Head of caudate nucleus (tissue), 42 donors: ENCODE measurements around the gene CEP131.
A peak's percentile ranks its signal among the peaks of the same experiment; 100 is the strongest.

Source experiments
- DNase-seq, 42 donors: peaks; one replicate each; pipeline versions ENCODE4 v3.0.0 to v3.0.0-alpha.2; 2020 to 2021; ENCODE audit warnings: mixed read lengths in 7 of 42
- intact Hi-C: fragments of 100-400 bp; cut with DNase I; formaldehyde crosslinking; loops from one replicate; pipeline ENCODE4 v1.15.0; 2022

The CEP131 gene

DNA sequence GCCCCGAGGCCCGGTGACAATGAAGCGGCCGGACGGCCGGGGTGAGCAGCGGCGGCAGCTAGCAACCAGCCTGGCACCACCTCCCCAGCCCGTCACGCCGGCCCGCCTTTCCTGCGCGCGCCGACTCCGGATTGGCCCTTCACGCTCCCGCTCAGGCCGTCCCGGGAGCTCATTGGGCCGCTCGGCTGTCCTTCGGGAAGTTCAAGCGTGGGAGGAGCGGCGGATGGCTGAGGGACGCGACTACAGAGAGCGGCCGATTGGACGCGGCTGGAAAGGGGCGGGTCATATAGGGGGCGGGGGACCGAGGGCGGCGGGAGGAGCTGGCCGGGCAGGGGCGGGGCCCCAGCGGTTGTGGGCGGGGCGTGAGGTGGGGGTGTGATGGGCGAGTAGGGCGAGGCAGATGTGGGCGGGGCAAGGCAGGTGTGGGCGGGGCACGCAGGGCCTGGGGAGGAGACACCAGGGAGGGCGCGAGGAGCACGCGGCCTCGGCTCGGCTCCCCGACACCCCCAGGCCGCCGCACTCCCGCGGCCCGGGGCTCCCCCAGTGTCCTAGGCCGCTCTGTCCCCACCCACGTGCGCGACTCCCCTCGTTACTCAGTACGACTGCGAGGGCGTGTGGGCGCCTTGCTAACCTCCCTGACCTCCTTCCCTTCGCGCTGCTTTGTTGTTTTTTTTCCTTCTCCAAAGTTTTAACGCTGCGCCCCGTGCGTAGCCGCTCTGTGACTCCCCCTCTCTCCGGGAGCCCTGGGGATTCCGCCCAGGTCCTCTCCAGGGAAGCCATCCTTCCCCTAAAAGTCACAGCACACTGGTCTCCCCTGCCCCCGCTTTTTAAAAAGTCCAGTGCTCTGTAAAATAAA, at the start of gene CEP131:
Gene CEP131 (minus strand): TSS at position 60 of the 856 bp plus-strand sequence. CDS start 2,909 bp downstream, outside the sequence.
- peak; percentile 95 to 100 (median 99) for DNase-seq
- intact Hi-C loops: loop anchor here (10.0 kb wide), 1 partner anchor 188 kb away; the partner anchor contains the start of gene BAIAP2

DNA sequence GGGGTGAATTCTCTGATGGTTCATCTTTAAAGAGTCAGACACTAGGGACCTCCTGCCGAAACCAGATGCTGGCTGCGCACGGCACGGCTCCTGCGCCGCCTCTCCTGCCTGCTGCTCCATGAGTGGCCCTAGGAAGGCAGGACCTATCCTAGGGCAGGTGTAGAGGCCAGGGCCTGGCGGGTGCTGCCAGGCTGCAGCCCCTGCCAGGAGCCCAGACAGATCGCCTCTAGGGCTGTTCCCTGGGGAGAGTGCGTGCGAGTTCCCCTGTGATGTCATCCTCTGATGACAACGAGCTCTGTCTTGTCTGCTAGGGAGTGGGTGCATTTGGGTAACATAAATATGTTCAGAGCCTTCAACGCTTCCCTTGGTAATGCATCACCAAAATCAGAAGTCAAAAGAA, 48.5 kb upstream of the CEP131 start:
- intact Hi-C loops: no loop called here
- DNase-seq: no peak

DNA sequence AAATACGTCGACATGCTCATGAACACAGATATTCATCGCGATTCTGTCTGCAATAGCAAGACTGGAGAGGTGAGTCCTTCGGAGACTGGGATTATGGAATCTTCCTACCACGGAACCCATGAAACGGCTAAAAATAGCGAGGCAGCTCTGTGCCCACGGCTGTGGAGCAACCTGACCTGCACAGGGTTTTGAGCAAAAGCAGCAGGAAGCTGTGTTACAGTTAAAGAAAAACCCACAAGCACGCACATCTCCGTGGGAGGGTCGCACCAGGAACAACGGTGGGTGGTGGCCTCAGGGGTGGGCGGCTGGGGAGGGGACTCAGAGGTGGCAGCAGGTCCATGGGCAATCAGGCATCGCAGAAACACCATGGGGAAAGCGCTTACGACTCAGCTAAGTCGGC, 47.5 kb upstream of the CEP131 start:
- DNase-seq: peak in 32 of 42 donors; percentile 21 to 80 (median 50)
- intact Hi-C loops: no loop called here

DNA sequence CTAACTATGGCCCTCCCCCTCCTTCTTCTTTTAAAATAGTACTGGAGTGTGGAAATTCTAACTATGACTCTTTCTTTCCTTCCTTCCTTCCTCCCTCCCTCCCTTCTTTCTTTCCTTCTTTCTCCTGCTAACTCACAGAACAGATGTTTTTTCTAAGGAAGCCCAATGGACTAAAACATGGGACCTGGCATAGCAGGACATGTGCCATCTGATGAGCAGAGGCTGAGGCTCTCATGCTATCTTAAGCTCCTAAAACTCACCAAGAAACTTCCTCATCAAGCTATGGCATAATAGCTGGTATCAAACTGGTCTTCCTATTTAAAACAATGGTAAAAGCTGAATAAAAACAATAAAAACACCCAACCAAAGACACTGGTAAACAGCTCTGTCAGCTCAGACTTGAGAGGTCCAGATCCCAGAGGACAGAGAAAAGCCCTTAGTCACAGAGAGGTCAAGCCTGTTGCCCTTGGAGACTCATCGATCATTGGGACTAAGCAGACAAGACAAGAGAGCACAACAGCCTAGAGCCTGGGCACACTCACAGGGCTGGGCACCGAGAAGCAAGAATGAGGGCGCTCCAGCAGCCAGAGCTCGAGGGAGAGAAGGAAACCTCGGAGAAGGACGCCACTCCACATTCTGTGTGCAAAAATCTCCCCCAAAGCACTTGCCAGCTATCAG, 44.8 kb upstream of the CEP131 start:
- intact Hi-C loops: no loop called here
- DNase-seq: no peak

DNA sequence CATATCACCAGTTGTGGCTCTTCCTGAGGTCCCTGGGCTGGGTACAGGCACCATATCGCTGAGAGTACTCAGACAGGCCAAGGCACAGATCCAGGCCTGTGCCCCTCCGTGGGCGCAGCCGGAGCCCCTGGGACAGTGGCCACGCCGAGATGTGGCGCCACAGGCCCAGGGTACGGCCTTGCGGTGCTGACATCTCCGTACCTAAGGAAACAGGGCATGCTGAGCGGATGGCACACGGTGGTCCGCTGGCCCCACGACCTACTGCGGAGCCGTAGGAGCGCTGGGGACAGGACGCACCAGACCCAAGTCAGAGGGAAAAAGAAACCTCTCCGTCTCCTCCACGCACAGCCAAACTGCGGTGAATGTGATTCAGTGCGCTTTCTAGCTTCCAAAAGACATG, 42.8 kb upstream of the CEP131 start:
- intact Hi-C loops: no loop called here
- no peak for DNase-seq

DNA sequence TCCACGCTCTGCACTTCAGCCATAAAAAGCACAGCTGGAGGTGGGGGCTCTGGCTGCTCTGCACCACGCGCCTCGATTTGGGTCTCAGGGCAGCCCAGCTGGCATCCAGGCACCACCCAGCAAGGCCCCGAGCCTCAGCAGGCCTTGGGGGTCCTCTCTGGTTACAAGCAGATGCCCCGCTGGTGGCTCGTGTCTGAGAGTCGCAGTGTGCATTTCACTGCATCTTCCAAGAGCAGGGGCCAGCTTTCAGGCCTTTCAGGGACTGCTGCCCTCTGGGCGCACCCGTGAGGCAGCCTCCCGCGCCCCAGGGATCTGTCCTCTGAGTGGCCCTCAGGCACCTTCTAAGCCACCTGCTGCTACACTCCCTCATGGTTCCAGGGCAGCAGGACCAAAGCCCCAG, 41.9 kb upstream of the CEP131 start:
- no peak for DNase-seq
- intact Hi-C loops: no loop called here

DNA sequence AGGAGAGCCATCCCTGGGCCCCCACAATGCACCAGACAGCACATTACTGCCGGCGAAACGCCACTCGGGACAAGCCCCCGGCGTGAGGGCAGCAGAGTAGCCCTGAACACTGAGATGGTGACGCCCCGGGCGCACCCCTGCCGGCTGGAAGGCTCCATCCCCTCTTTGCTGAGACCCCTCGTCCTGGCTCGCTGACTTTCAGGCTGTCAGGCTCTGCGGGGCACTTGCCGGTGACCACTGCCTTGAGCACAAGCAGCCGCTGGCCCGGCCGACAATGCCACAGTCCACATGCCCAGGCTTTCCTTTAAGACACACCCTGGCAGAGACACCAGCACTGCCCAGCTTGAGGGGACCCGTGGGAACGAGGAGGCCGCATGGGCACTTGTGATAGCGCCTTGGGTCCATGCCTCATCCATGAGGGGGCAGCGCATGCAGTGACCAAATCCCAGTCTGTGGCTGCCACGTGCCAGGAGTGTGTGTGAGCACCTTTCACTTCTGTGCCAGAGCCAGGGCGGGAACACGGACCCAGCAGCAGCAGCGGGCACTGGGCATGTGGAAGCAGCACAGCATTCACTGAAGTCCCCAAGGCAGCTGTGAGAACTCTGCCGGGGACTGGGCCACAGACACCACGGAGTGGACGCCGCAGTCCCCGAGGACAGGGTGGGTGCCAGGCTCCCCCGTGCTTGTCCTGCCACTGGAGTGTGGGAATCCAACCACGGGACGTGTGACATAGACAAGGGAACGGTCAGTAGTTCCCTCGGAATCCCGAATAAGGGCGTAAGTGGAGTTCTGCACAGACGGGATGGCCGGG, 40.8 kb upstream of the CEP131 start:
- no peak for DNase-seq
- intact Hi-C loops: no loop called here

DNA sequence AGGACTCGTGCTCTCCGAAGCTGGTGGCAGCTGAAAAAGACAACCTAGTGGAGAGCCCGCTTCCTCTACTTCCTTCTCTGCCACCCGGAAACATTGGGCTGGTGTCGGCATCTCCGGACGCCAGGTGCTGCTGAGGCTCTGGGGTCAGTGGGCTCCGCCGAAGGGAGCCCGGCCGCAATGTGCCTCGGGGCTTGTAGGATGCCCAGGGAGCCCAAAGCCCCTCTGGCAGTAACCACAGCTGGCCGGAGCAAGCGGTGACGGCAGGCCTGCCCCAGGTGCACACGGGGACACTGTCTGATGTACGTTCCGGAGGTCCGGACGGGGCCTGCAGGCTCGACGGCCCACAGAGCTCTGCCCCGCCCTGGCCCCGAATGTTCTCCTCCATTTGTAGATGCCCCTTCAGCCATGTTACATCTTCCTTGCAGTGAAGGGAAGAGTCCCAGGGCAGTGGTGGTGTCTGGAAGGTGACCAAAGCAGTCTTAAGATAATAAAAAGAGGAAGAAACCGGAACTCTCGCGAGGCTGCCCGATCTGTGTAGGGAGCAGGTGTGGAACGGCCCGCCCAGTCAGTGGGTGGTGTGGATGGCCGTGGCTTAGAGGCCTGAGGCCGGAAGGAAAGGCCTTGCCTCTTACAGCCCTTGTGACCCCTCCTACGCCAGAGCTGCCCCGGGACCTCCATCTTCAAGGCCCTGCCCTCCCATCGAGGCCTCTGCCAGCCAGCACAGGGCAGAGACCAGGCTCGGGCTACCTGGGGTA, 39.0 kb upstream of the CEP131 start:
- no peak for DNase-seq
- intact Hi-C loops: no loop called here

DNA sequence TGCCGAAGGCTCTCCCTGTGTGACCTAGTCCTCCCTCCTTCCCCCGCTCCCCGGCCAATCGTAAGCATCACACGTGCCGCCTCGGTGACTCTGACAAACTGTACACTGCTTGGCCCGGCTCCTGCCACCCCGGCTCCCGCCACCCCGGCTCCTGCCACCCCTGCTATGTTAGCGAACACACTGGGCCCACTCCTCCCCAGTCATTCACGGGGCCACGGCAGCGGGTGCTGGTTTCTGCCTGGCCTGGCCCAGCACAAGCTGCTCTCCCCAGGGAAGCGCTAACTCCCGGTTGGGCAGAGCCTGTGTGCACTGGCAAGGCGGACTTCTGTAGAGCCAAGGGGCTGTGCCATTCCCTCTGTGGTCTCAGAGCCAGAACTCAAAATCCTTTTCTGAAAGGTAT, 38.3 kb upstream of the CEP131 start:
- DNase-seq: no peak
- intact Hi-C loops: no loop called here

DNA sequence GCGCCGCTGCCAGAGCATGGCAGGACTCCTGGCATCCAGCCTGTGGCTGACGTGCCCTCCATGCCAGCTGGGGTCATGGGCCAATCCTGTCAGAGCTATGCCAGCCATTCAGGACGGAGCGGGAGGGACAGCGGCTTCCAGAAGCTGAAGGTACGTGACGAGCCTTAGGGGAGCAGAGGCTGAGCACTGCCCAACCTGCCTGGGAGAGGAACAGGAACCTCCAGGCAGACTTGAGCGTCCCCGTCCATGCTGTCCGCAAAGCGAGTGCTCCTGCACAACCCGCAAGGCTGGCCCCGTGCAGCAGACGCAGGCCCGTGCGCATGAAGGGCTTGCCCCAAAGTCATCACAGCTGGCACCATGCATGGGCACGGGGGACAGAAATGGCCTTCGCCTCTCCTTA, 37.9 kb upstream of the CEP131 start:
- DNase-seq: no peak
- intact Hi-C loops: no loop called here

DNA sequence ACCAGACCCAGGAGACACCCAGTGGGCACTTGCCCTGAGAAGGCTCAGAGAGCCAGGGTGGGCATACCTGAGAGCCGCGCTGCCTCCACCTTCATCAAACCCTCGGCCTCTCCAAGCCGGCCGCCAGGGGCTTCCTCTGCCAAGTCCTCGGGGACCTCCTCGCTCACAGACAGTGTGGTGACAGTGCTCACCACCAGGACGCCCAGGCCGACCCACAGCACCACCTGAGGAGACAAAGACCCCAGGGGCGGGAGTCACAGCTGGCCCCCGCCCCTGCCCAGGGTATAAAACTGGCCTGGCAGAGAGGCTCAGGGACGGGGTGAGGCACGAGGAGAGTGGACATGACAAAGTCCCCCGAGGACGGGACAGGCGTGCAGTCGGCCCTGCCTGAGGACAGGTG, 37.4 kb upstream of the CEP131 start:
- intact Hi-C loops: no loop called here
- no peak for DNase-seq

DNA sequence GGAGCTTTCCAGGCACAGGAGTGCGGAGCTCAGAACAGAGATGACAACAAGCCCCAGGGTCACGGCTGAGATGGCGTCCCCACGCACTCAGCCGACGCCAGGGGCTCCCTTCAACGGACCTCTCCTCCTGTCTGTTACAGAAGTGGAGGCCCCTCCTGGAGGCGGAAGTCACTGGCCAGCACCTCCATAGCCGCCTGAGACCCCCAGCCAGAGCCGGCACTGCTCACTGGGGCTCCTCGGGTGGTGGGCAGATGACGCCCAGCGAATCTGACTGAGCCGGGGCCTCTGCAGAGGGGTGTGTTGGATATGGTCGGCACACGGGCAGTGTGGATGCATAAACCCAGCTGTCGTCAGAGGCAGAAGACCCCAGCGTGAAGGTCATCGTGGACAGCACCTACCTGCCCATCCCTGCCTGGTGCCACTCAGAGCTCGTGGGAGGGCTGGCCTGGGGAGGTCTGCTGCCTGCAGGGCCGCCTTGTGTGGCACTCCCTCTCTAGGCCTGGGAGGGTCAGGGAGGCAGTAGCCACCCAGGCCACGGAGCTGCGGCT, 36.4 kb upstream of the CEP131 start:
- intact Hi-C loops: no loop called here
- no peak for DNase-seq

DNA sequence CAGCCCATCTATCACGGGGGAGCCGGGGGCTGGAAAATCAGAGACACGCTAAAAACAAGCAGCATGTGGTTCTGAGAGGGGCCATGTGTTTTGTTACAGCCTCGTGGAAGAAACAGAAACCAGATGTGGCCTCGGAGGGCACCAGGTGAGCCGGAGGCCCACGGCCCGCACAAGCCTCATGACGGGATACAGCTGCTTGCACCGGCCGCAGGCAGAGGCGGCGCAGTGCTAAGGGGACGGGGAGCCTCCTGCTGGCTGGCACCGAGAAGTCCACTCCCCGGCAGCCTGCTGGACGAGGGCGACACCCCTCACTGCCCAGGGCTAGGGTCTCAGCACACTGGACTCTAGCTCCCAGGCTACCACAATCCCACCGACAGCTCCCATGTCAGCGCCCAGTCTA, 35.5 kb upstream of the CEP131 start:
- no peak for DNase-seq
- intact Hi-C loops: no loop called here

DNA sequence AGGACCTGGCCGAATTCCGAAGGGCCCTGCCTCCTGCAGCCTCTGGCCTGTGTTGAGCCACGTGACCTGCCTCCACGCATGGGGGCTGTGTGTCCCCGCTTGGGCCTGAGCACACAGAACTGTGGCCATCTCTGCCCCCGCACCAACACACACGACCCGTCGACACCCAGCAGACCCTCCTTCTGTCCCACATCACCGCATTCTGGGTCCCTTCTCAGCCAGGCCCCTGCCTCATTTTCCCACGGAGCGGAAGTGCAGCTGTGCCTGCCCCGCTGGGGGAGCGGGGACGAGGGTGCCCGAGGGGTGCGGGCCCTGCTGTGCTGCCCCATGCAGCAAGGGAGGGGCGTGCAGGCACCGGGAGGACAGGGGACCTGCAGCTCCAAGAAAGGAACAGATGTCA, 34.8 kb upstream of the CEP131 start:
- no peak for DNase-seq
- intact Hi-C loops: no loop called here

DNA sequence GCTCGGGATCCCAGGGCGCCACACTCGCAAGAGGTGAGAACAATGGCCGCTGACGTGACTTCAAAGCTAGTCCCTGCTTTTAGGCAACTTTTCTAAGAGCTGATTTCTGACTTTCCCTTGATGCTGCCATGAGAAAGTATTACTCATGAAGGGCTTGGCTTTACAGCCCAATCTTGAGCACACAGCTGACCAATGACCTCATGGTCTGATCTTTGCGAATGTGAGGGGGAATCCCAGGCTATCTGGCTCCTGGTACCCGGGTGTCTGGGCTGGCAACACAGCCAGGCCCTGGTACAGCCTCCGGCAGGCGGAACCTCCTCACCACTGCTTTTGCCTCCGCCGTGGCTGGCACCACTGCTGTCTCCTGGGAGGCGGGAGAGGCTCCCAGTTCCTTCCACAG, 33.9 kb upstream of the CEP131 start:
- intact Hi-C loops: no loop called here
- no peak for DNase-seq

DNA sequence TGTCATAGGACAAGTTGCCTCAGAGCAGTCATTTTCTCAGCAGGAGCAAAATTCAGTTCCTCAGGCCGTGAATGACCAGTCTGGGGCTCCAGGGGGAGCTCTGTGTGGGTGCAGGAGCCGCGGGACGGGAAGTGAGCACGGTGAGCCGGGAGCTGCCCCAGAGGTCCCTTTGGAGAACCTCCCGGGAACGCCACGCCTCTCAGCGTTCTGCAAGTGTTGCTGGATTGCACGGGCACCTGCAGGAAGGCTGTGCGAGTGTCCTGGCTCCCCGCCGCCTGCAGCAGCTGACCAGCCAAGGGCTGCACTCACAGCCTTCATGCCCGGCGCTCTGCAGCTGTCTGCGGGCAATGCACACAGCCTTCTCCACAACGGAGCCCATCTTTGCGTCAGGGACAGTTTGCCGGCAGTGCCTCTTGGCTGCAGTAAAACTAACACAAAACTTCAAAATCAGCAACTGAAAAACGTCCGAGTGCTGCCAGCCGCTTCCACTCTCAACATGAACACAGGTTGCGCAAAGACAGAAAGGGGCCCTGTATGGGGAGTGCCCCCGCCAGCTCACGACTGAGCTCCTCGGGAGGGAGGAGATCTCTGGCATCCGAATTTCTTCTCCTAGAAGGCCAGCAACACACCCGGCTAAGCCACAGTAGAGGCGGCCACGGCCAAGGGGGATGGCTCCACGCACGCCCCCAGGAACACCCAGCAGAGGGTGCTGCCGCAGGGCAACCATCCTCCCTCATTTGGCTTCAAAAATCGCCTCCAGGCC, 32.4 kb upstream of the CEP131 start:
- intact Hi-C loops: loop anchor here (5.0 kb wide), 1 partner anchor 232 kb away; no protein-coding TSS in a partner anchor
- peak; percentile 24 to 81 (median 61) for DNase-seq

DNA sequence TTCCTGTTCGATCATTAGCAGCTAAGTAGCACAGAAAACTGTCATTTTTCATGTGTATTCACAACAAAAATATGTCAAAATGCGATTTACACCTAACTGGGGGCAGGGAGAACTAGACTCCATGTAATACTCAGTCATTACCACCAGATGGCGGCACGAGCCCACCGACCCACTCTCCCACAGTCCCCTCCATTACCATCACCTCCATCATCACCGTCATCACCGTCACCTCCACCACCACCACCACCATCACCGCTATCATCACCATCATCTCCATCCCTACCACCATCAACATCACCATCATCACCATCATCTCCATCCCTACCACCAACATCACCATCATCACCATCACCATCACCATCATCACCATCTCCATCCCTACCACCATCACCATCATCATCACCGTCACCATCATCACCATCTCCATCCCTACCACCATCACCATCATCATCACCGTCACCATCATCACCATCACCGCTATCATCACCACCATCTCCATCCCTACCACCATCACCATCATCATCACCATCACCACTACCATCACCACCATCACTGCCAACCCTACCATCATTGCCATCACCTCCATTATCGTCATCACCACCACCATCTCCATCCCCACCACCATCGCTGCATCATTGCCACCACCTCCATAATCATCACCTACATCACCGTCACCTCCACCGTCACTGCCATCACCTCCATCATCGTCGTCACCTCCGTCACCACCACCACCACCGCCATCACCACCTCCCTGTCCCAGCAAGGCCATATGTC, 30.8 kb upstream of the CEP131 start:
- DNase-seq: peak in 38 of 42 donors; percentile 39 to 88 (median 64)
- intact Hi-C loops: loop anchor here (2.0 to 5.0 kb wide), 2 partner anchors 234 to 347 kb away; no protein-coding TSS in a partner anchor
